Stomach smooth muscle (tissue), 2 donors: ENCODE data around the gene PSG7.
"Not testable (repeated sequence)": the region's sequence is repeated elsewhere in the genome, so short reads cannot be mapped to it uniquely, and the experiment has no call there.

Source experiments
- H3K27ac ChIP-seq: one replicate; pipeline ENCODE4 v1.7.0; 2013; ENCODE audit warnings: mild to moderate bottlenecking, low read length, inconsistent platforms
- H3K27me3 ChIP-seq, 2 donors: one replicate each; pipeline ENCODE4 v1.7.0; 2013; ENCODE audit warnings: low read length in 2 of 2; ENCODE audit not compliant: insufficient read depth in 2 of 2, control insufficient read depth in 1 of 2
- H3K36me3 ChIP-seq, 2 donors: one replicate each; pipeline ENCODE4 v1.7.0; 2013; ENCODE audit warnings: low read length in 2 of 2; ENCODE audit not compliant: control insufficient read depth in 2 of 2, insufficient read depth in 2 of 2
- H3K4me1 ChIP-seq: one replicate; pipeline ENCODE4 v1.7.0; 2013; ENCODE audit warnings: low read length; ENCODE audit not compliant: control insufficient read depth, insufficient read depth
- H3K4me3 ChIP-seq, 2 donors: one replicate each; pipeline ENCODE4 v1.7.0; 2013; ENCODE audit warnings: low read length in 2 of 2
- H3K9ac ChIP-seq, 2 donors: one replicate each; pipeline ENCODE4 v1.7.0; 2013; ENCODE audit warnings: low read length in 2 of 2, mild to moderate bottlenecking in 1 of 2
- H3K9me3 ChIP-seq, 2 donors: one replicate each; pipeline ENCODE4 v1.7.0; 2013; ENCODE audit warnings: low read length in 2 of 2; ENCODE audit not compliant: control insufficient read depth in 2 of 2
- donor health status: healthy.
- donor health status: Pancreatic carcinoma.

The PSG7 gene

GRCh38 chr19:42937107-42937506 lies at the start of gene PSG7:
Gene PSG7 (minus strand): TSS chr19:42937207. CDS start chr19:42937076, 131 bp downstream.
- not testable (repeated sequence) for H3K36me3 ChIP-seq, H3K27me3 ChIP-seq, H3K4me3 ChIP-seq, H3K27ac ChIP-seq, H3K4me1 ChIP-seq, H3K9ac ChIP-seq, H3K9me3 ChIP-seq

- Histone ChIP-seq H3K4me1 (no peaks in the 10 kb centered on the region), H3K4me3 (no peak overlapping the region), H3K9ac (no peak overlapping the region)
Measured at GRCh38 chr19:42985588-42985987, 48.6 kb upstream of the PSG7 start.

GRCh38 chr19:42982111-42982510 lies 45.1 kb upstream of the PSG7 start:
- H3K9me3 ChIP-seq, H3K36me3 ChIP-seq, H3K4me3 ChIP-seq, H3K4me1 ChIP-seq, H3K27me3 ChIP-seq, H3K27ac ChIP-seq, H3K9ac ChIP-seq: not testable (repeated sequence)

More at GRCh38 chr19:42985588-42985987, 48.6 kb upstream of the PSG7 start:
- Histone ChIP-seq H3K36me3 (no peaks in the 10 kb centered on the region), H3K27me3 (peaks cover 0 to 3% of the 10 kb centered on the region in 2 donors), H3K9me3 (peaks cover 0 to 2% of the 10 kb centered on the region in 2 donors), H3K27ac (no peak overlapping the region)

GRCh38 chr19:42971451-42971850 lies 34.4 kb upstream of the PSG7 start:
- not testable (repeated sequence) for H3K9ac ChIP-seq, H3K27me3 ChIP-seq, H3K9me3 ChIP-seq, H3K4me1 ChIP-seq, H3K4me3 ChIP-seq, H3K36me3 ChIP-seq, H3K27ac ChIP-seq

- no peaks in the 10 kb centered on the region for H3K9me3 ChIP-seq
- H3K4me1 ChIP-seq = no peaks in the 10 kb centered on the region
- H3K36me3 ChIP-seq = no peaks in the 10 kb centered on the region
- H3K27me3 ChIP-seq = no peaks in the 10 kb centered on the region
- H3K4me3 ChIP-seq = no peak overlapping the region
- H3K9ac ChIP-seq = no peak overlapping the region
- no peak overlapping the region for H3K27ac ChIP-seq
Measured at GRCh38 chr19:42965176-42965575, 28.2 kb upstream of the PSG7 start.

GRCh38 chr19:42961119-42961518 lies 24.1 kb upstream of the PSG7 start:
- Histone ChIP-seq H3K4me1 (no peaks in the 10 kb centered on the region), H3K9me3 (no peaks in the 10 kb centered on the region), H3K9ac (no peak overlapping the region), H3K4me3 (no peak overlapping the region), H3K27me3 (no peaks in the 10 kb centered on the region), H3K27ac (no peak overlapping the region), H3K36me3 (no peaks in the 10 kb centered on the region)

GRCh38 chr19:42952126-42952525 lies 15.1 kb upstream of the PSG7 start:
- H3K4me1 ChIP-seq, H3K9me3 ChIP-seq, H3K36me3 ChIP-seq, H3K27me3 ChIP-seq, H3K4me3 ChIP-seq, H3K27ac ChIP-seq, H3K9ac ChIP-seq: not testable (repeated sequence)

GRCh38 chr19:42951476-42951875 lies 14.5 kb upstream of the PSG7 start:
- H3K36me3 ChIP-seq, H3K27me3 ChIP-seq, H3K9me3 ChIP-seq, H3K4me1 ChIP-seq, H3K27ac ChIP-seq, H3K9ac ChIP-seq, H3K4me3 ChIP-seq: not testable (repeated sequence)

GRCh38 chr19:42942187-42942789 lies 5.3 kb upstream of the PSG7 start:
- no peaks in the 10 kb centered on the region for H3K36me3 ChIP-seq
- H3K9me3 ChIP-seq = no peaks in the 10 kb centered on the region
- no peak overlapping the region for H3K27ac ChIP-seq

GRCh38 chr19:42934726-42935125 lies 2.3 kb downstream of the PSG7 start:
- not testable (repeated sequence) for H3K9ac ChIP-seq, H3K27me3 ChIP-seq, H3K9me3 ChIP-seq, H3K27ac ChIP-seq, H3K4me1 ChIP-seq, H3K36me3 ChIP-seq, H3K4me3 ChIP-seq

More at GRCh38 chr19:42942187-42942789, 5.3 kb upstream of the PSG7 start:
- Histone ChIP-seq H3K4me3 (no peak overlapping the region), H3K4me1 (no peaks in the 10 kb centered on the region), H3K9ac (no peak overlapping the region), H3K27me3 (peaks cover 0 to 2% of the 10 kb centered on the region in 2 donors)

GRCh38 chr19:42934183-42934582 lies 2.8 kb downstream of the PSG7 start:
- not testable (repeated sequence) for H3K9ac ChIP-seq, H3K36me3 ChIP-seq, H3K27ac ChIP-seq, H3K9me3 ChIP-seq, H3K27me3 ChIP-seq, H3K4me1 ChIP-seq, H3K4me3 ChIP-seq
